DMS153 treated with DMSO at 0.1 percent for 48 hours (cell line): ENCODE measurements around the gene NEK3.
"Not testable (repeated sequence)": the region's sequence is repeated elsewhere in the genome, so short reads cannot be mapped to it uniquely, and the experiment has no call there.

Experiments used
- DNase-seq: peaks from one replicate; lab custom pipeline; 2025; ENCODE audit not compliant: unreplicated experiment; lab: John Stamatoyannopoulos, UW

NEK3 gene

GRCh38 chr13:52159159-52159982 lies at the start of gene NEK3:
TSS of gene NEK3 (minus strand) at chr13:52159597. CDS start at chr13:52156191, 3,406 bp downstream.
- peak; percentile 33 for DNase-seq

GRCh38 chr13:52208384-52208783 lies 49.0 kb upstream of the NEK3 start:
- not testable (repeated sequence) for DNase-seq

GRCh38 chr13:52207896-52208295 lies 48.5 kb upstream of the NEK3 start:
- not testable (repeated sequence) for DNase-seq

GRCh38 chr13:52207337-52207736 lies 47.9 kb upstream of the NEK3 start:
- DNase-seq, result not testable (repeated sequence)

GRCh38 chr13:52204546-52204945 lies 45.1 kb upstream of the NEK3 start:
- DNase-seq, result not testable (repeated sequence)

GRCh38 chr13:52203864-52204263 lies 44.5 kb upstream of the NEK3 start:
- not testable (repeated sequence) for DNase-seq

DNA sequence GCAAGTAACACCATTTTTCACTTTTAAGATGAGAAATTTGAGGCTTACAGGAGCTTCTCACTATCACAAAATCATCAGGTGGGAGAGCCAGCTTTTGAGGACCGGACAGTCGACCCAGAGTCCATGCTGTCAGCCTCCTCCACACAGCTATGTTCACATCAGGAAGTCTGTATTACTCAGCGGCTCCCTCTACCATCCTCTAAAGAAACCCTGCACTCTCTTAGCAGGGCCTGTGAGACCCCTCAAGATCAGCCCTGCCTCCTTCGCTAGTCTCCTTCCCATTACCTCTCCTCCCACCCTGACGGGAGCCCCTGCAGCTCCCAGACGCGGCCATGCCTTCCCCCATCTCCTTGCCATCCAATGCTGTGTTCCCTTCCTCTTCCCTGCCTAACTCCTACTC lies 43.1 kb upstream of the NEK3 start:
- not testable (repeated sequence) for DNase-seq

GRCh38 chr13:52201439-52202193 lies 42.2 kb upstream of the NEK3 start:
- DNase-seq, result peak; percentile 5

DNA sequence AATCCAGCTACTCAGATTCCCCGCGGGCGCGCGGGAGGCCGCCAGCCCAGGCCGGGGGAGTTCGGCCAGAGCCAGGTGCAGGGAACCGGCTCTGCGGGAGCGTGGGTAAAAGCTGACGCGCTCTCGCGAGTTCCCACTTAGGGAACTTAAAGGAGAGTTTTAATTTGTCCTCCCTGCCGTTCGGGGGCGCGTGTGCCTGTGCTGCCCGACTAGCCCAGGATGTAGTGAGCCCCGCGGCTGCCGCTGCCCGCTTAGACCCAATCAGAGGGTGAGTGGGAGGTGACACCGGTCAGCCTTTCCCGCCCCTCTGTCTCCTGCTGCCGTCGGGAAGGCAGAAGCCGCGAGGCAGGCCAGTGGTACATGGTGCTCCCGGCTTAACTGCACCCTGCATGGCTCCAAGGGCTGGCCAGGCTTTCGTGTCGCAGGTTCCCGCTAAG lies 36.0 kb upstream of the NEK3 start:
- no peak for DNase-seq

DNA sequence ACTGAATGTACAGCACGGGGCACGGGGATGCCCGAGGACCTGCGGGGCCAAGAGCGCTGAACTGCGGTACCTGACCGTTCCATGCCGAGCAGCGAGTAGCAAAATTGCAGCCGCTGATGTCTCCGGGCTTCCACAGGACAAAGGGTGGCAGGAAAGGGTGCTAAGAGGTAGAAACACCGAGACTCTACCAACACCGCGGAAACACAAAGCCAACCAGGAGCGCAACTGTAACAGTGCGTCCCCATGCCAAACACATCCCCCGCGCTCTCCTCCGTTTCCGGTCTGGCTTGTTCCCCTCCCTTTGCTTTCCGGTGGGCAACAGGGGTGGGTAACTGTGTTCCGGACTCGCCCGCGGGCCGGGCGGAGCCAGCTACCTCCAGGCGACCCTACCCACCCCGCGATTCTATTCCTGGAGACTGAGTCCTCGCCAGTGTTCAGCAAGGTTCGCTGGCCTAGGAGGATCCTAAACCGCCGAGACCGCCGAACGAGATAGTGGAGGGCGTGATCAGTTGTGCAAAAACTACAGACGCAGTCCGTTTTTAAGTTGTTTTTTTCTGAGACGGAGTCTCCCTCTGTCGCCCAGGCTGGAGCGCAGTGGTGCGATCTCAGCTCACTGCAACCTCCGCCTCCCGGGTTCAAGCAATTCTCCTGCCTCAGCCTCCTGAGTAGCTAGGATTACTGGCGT lies 34.9 kb upstream of the NEK3 start:
- DNase-seq, result peak; percentile 43

DNA sequence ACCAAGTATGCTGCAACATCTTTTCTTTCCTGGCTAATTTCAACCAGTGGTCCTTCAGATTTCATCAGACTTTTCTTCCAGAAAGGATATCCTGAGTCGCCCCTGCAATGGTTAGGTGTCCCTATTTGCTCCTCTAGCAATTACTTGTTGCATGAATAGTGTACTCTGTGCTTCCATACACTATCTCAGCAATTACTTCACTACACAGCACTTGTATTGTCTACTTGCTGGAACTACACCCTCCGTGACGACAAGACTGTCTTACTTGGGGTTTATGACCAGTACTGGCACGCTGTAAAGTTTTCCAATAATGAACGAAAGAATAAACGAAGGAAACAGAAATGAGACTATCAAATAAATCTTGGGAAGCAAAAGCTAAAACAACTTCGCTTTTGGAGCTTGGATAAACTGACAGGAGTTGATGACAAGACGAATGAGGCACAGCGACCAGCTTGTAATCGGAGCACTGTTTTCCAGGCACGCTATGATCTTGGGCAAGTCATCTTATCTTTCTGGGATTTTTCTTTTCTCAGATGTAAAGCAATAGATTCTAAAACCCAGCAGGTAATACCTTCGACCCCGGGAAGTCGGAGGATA lies 34.3 kb upstream of the NEK3 start:
- DNase-seq, result not testable (repeated sequence)

DNA sequence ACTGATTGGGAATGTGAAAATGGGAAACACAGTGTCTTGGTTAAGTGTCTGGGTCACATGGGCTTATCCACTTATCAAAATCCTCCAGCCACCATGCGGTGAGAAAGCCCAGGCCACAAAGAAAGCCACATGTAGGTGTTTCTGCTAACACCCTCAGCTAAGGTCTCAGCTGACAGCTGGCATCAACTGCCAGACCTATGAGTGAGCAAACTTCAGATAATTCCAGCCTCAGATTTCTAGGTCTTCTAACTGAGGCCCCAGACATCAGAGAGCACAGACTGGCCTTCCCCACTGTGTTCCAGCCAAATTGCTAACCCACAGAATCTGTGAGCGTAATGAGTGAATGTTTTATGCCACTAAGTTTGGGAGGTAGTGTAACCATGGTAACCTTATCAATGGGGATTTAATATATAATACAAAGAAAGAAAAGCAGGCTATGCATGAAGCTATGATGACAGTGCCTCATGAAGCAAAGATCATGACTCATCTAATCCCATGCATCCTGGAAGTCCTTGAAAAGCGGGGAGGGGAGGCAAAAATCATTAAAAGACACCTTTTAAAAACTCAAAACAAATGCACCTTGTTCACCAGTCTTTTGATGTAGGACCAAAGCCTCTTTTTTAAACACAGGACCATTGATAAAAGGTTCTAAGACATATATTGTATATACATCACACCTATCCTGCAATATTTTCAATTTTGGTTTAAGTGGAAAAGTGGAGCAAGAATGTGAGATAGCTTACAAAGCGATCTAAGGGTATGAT lies 28.2 kb upstream of the NEK3 start:
- DNase-seq, result not testable (repeated sequence)

DNA sequence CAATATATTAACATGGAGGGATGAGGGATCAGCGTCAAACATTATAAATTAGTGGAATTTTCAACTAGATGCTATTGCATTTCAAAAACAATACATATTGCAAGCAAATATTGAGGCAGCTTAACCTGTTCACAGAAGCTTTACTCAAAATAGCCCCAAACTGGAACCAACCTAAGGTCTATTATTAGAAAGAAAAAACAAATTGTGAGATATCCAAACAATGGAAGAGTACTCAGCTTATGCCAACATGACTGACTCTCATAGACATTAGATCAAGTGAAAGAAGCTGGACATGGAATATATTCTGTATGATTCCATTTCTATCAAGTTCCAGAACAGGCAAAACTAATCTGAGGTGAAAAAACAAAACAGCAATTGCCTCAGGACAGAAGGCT lies 27.6 kb upstream of the NEK3 start:
- no peak for DNase-seq

DNA sequence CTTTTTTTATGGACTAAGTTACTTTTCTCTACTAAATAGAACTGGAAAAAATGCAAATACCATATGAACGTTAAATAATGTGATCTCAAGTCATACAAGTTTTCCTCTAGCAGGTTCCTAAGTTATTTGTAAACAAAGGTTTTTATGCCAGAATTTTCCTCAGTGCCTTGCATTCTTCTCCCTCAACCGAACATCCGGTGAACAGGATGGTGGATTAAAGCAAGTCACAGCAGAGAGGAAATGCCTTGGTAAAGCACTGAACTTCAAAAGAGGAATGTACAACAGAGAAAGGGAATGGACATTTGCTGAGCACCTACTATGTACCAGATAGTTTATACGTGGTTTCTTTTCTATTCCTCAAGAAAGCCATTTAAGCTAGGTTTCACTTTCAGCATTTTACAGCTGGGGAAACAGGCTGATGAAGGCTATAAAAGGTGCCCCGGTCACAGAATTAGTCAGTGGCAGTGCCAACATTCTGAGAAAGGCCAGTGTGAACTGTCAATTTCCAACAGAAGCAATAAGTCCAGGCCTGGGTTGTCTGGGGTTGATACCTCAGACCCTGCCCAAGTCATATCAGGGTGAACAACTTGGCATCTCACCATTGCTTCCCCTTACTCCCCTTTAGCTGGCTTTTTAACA lies 22.0 kb upstream of the NEK3 start:
- not testable (repeated sequence) for DNase-seq

- no peak for DNase-seq
These were observed 20.5 kb upstream of the NEK3 start for GRCh38 chr13:52179925-52180324.

- DNase-seq, result no peak
These were observed 17.9 kb upstream of the NEK3 start for GRCh38 chr13:52177276-52177675.

- not testable (repeated sequence) for DNase-seq
These were observed 14.6 kb upstream of the NEK3 start for GRCh38 chr13:52173970-52174369.

DNA sequence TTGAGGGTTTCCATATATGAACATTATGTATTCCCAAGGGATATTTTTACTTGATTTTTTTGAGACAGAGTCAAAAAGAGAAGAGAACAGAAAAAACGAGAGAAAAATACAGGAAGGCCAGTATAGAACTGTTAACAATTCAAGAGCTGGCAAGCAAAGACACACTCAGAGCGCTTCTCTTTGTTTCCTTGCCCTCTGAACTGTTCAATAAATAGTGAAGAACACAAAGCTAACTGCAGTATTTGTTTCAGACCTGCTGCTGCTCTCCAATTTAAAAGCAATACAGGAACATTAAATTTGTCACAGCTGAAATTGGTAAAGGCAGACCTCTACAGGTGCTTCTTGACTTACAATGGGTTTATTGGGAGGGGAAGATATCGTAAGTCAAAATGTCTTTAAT lies 14.0 kb upstream of the NEK3 start:
- DNase-seq, result no peak

DNA sequence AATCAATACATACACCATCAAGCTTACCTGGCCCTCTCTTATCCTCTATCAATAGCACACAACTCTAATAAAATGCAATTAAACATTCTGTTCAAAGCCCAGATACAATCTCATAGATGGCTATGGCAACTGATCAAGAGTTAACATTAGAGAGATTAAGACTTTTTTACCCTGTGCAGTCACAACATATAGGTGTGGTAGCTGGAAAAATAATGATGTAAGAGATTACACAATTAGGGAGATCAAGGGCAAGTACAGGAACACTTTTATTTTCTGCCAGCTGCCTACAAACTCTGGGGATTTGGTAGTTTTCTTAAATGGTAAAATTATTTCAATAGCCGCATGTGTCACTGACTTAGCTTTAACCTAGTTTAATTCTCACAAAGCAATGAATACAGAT lies 12.3 kb upstream of the NEK3 start:
- DNase-seq, result not testable (repeated sequence)
